KOPT-K1 (cell line): ENCODE data around the gene SBF2.
"Not testable (repeated sequence)": the region's sequence is repeated elsewhere in the genome, so short reads cannot be mapped to it uniquely, and the experiment has no call there.

Experiments
- H3K27ac ChIP-seq: fragments of 200-600 bp; sonication (generic); 2 replicates; pipeline ENCODE4 v1.5.1; 2016; ENCODE audit warnings: antibody characterized with exemption, mild to moderate bottlenecking, low read depth, low read length; ENCODE audit not compliant: poor library complexity, severe bottlenecking
- H3K36me3 ChIP-seq: fragments of 200-600 bp; sonication (generic); 2 replicates; pipeline ENCODE4 v1.5.1; 2017; ENCODE audit warnings: antibody characterized with exemption, mild to moderate bottlenecking, low read length, moderate library complexity; ENCODE audit not compliant: insufficient read depth
- H3K9me3 ChIP-seq: fragments of 200-600 bp; sonication (generic); 2 replicates; pipeline ENCODE4 v1.5.1; 2017; ENCODE audit warnings: antibody characterized with exemption, low read length, mild to moderate bottlenecking; ENCODE audit not compliant: insufficient read depth, poor library complexity, severe bottlenecking

The SBF2 gene

DNA sequence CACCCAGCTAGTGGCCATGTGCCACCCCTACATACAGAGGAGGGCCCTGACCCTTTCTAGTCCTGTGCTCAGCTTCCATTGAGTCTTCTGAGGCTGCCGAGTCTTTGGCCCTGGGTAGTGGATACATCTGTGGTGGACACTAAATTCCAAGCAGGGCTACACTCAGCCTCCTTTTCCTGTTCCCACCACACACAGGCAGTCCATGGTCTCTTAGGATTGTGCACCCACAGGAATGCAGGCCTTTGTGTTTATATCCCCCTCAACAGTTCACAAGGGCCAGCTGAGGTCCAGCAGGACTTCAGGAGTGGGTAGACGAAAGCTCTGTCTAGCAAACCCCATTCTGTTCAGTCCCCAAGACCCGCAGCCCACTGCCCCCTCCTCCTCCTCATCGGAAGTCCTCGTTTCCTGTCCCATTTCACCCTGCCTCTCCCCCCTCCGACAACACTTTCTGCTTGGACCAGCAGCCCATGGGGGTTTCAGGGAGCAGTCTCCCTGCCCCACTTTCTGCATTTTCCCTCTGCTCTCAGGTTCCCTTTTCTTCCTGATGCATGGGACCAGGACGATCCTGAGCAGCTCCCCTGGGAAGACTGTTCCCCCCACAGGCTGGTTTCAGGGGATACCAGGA is 538.3 kb downstream of the SBF2 start:
- Histone ChIP-seq H3K9me3 (no peaks in the 10 kb centered on the region), H3K36me3 (no peaks in the 10 kb centered on the region), H3K27ac (no peak overlapping the region)

DNA sequence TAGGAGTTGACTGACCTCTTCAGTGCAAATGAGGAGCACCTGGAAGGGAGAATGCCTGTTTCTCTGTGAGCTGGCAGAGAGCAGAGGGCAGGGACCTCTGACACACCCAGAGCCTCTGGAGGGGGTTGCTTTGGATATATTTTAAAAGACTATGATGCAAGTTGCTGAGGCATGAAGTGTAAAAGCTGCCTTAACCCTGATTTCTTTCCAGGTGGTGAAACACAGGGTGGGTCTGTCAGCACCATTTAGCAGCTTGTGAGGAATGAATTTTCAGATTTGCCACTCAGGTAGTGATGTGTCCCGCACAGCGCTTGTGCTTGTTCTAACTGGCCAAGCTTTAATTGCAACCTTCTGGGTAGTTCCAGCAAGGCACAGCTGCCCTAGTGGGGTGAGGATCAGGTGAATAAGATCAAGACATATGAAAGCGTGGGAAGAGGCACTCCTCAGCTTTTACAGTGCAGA is 540.0 kb downstream of the SBF2 start:
- Histone ChIP-seq H3K9me3 (no peaks in the 10 kb centered on the region), H3K27ac (no peak overlapping the region), H3K36me3 (no peaks in the 10 kb centered on the region)

- Histone ChIP-seq H3K27ac (no peak overlapping the region), H3K9me3 (no peaks in the 10 kb centered on the region), H3K36me3 (no peaks in the 10 kb centered on the region)
These were observed 541.0 kb downstream of the SBF2 start for GRCh38 chr11:9753021-9753420.

DNA sequence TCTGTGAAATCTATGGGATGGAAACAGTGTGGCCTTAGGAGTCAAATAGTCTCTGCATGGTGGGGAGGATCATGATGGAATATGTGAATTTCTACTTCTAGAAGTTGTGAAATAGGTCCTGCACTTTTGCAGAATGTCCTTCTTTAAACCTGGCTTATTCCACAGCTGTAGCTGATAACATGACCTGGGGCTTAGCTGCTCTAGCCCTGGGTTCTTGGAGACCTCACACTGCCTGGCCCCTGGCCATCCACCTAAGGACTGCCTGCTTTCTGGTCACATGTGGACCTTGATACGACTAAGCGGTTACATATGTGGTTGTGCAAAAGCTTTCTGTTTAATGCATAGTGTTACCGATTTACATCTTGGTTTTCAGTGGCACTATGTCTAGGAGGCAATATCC is 541.9 kb downstream of the SBF2 start:
- Histone ChIP-seq H3K27ac (no peak overlapping the region), H3K36me3 (no peaks in the 10 kb centered on the region), H3K9me3 (no peaks in the 10 kb centered on the region)

DNA sequence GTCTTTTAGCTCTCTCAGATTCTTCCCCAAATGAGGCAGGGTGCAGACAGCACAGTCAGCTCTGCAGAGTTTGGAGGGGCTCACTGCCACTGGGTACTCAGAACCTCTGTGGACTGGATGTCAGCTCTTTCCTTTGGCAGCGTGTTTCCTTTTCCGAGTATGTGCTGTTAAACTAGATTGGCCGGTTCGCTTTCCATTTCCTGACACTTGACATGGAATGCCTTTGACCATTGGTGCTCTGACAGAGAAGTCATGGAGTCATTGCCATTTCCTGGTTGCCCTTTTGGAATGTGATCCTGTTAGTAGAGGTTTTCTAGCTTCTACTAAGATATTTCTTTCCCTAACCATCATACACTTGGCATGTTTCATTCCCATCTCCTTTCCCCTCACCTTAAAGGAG is 543.5 kb downstream of the SBF2 start:
- H3K9me3 ChIP-seq: no peaks in the 10 kb centered on the region
- H3K27ac ChIP-seq: no peak overlapping the region
- no peaks in the 10 kb centered on the region for H3K36me3 ChIP-seq

GRCh38 chr11:9748361-9748970 is 545.6 kb downstream of the SBF2 start:
- no peak overlapping the region for H3K27ac ChIP-seq
- no peaks in the 10 kb centered on the region for H3K9me3 ChIP-seq
- H3K36me3 ChIP-seq: peaks cover 4% of the 10 kb centered on the region; the same call in 1 of the 2 replicates

DNA sequence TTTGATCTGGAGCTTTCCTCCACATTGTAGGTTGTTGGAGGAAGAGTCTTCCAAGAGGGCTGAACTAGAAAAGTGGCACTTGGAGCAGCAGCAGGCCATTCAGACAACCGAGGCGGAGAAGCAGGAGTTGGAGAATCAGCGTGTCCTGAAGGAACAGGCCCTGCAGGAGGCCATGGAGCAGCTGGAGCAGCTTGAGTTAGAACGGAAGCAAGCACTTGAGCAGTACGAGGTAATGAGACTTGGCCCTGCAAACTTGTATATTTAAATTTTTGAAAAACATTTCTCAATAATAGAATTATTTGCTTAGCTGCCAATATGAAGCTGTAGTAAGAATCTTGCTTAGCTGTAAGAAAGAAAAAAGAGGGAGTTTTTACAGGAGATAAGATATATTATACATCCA is 546.2 kb downstream of the SBF2 start:
- peaks cover 4% of the 10 kb centered on the region; the same call in 1 of the 2 replicates for H3K36me3 ChIP-seq
- H3K9me3 ChIP-seq: no peaks in the 10 kb centered on the region
- H3K27ac ChIP-seq: no peak overlapping the region

DNA sequence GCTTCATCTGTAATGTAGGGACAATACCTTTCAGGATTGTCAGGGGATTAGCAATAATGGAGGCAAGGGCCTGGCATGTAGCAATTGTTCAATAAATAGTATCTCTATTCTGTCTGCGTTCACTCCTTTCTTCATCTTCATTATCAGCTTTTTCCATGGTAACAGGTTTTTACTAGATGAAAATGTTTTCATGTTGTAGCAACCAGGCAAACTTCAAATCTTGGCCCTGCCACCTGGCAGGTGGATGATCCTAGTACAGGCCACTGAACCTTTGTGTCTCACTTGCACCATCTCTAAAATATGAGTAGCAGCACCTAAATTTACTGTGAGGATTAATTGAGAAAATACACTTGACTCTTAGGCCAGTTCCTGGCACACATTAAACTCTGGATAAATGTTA is 546.8 kb downstream of the SBF2 start:
- Histone ChIP-seq H3K36me3 (peaks cover 8% of the 10 kb centered on the region; the same call in 1 of the 2 replicates), H3K27ac (no peak overlapping the region)

GRCh38 chr11:9745411-9746211 is 548.4 kb downstream of the SBF2 start:
- Histone ChIP-seq H3K27ac (no peak overlapping the region), H3K36me3 (peaks cover 13% of the 10 kb centered on the region)

More for the DNA sequence above, 546.8 kb downstream of the SBF2 start:
- H3K9me3 ChIP-seq: no peaks in the 10 kb centered on the region

GRCh38 chr11:9743512-9743911 is 550.5 kb downstream of the SBF2 start:
- H3K36me3 ChIP-seq: peaks cover 23% of the 10 kb centered on the region
- H3K9me3 ChIP-seq, H3K27ac ChIP-seq: not testable (repeated sequence)

More at GRCh38 chr11:9745411-9746211, 548.4 kb downstream of the SBF2 start:
- no peaks in the 10 kb centered on the region for H3K9me3 ChIP-seq

DNA sequence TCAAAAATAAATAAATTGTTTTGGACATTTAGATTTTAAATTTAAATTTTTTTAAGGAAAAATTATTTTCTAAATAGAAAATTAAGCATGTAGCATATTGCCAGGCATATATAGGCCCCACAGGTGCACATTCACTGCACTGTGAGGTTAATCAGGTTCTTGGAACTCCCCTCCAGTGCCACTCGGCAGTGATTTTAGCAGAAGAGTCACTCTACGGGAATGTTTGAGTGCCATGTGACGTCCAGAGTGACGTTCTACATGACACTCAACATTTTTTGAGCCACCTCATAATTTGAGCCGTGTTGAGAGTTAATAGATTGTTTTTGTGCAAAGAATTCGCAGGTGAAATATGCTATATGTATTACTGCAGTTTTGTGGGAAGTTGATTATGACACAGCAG is 552.8 kb downstream of the SBF2 start:
- Histone ChIP-seq H3K27ac (no peak overlapping the region), H3K9me3 (peaks cover under 1% of the 10 kb centered on the region), H3K36me3 (peaks cover 23% of the 10 kb centered on the region)

DNA sequence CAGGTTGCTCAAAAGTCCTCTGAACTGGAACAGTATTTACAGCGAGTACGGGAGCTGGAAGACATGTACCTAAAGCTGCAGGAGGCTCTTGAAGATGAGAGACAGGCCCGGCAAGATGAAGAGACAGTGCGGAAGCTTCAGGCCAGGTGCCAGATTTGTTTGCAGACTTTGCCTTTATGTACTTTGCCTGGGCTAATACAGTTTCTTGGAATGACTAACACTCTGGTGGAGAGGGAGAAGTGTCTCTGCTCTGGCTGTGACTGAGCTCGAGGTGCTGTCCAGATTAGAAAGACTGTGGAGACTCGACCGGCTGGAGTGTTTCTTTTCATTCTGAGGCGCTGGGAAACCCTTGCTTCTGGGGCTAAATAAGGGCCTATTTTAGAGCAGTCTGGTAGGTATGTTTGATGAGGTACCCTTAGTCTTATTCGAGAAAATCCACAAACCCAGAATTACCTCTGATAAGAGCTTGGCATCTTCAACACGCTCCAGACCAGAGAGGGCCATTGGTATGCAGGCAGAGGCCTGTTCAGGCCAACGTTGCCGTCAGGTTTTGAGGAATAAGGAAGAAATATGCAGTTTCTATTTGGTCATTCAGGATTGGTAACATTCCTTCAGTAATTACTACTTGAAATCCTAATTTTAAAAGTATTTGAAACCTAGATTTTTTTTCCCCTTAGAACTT is 553.7 kb downstream of the SBF2 start:
- peak overlapping the region; percentile 59 for H3K27ac ChIP-seq
- H3K36me3 ChIP-seq: peaks cover 27% of the 10 kb centered on the region
- H3K9me3 ChIP-seq: peaks cover 10% of the 10 kb centered on the region

DNA sequence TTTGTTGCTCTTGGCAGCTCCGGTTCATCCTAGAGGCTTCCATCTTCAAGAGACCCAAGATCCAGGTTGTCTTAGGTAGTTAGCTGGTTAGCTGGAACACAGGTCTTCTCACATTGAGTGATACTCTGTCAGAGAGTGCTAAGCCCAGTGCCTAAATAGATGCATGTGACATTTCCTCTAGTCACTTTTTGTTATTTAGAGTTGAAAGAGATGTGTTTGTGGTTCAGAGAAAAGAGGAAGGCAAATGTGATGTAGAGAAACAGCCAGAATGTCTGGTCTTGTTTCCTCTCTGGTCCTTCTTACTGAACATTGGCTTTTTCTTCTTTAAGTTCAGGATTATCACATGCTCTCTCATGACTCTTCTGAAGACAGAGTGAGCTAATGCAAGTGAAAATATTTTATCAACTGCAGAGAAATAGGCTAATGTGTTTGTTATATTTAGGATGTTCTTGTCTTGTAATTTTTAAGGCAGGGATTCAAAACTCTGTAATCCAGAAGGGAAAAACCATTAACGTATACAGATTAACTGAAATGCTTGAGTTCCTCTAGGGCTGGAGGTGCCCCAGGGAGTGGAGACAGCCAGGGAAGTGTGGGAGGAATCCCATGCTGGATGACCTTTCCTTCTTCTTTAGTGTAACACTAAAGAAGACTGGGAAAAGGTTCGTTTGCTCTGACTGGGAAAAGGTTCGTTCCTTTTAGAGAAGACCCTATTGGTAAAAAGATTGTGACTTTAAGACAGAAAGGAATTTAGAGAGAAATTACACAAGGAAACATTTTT is 554.7 kb downstream of the SBF2 start:
- peak overlapping the region; percentile 59 for H3K27ac ChIP-seq
- H3K36me3 ChIP-seq: peaks cover 26% of the 10 kb centered on the region
- H3K9me3 ChIP-seq: peaks cover 14% of the 10 kb centered on the region

DNA sequence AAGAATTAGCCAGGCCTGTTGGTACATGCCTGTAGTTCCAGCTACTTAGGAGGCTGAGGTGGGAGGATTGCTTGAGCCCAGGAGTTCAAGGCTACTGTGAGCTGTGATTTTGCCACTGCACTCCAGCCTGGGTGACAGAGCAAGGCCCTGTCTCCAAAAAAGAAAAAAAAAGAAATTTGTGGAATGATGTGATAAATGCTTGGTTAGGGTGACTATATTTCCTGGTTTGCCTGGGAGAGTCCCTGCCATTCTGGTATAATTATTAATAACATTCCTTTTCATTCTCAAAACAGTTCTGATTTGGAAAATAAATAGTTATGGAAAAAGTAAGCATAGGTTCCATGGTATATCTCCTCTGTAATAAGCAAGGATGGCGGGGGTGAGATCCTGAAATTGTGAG is 555.3 kb downstream of the SBF2 start:
- peak overlapping the region; percentile 59 for H3K27ac ChIP-seq
- peaks cover 14% of the 10 kb centered on the region for H3K9me3 ChIP-seq
- peaks cover 26% of the 10 kb centered on the region for H3K36me3 ChIP-seq
